ENCODE results near the gene ARHGAP15.

Gene ARHGAP15

DNA sequence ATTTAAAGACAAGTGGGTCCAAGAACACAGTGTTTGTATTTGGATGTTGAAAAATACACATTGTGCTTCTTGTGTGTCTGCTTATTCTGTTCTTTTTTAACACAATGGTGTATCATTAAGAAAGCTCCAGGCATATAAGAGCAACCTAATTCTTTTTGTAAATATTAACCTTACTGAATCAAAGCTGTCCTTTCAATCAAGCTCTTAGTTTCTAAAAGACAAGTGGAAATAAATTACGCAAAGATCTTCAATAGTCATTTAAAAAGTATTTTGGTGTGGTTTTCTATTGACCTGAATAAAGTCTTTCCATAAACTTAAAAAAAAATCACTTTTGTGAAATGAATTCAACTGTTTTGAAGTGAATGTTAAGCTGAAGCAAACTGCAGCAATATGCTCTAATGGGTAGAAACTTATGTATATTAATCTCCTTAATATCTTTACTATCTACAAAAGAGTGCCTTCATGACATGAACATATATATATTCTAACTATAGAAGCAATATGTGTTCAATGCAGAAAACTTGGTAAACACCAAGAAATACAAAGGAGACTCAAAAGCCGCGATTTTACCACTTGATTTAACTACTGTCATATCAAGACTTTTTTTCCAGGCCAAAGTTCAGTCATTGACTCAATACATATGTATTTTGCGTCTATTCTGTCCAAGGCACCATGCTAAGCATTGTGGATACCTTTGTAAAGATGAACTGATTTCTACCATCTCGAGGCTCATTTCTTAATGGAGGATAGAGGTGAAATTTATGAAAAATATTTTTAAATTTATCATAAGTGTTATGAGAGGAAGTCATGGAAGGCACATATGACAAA is 97.7 kb downstream of the ARHGAP15 start:
- no peak overlapping the region for H3K4me3 ChIP-seq (ENCODE audit: insufficient read length, low read depth)
- no peak for DNase-seq (ENCODE audit: low read depth, low spot score)
- TF ChIP-seq SUZ12 (IDR thresholded peaks at IDR 0.05; ENCODE audit: extremely low read depth, insufficient read depth, insufficient read length) (no peak), ZNF274 (IDR thresholded peaks at IDR 0.05; ENCODE audit: low read depth, low read length) (no peak), YY1 (IDR thresholded peaks at IDR 0.05; ENCODE audit: insufficient read depth, insufficient read length) (no peak)
- H3K9ac ChIP-seq (ENCODE audit: insufficient read length, low read depth): no peak overlapping the region
- no peaks in the 10 kb centered on the region for H3K9me3 ChIP-seq (ENCODE audit: insufficient read depth, low read length)
- H3K4me1 ChIP-seq (ENCODE audit: insufficient read depth, insufficient read length): no peaks in the 10 kb centered on the region
- H3K27me3 ChIP-seq (ENCODE audit: insufficient read depth, insufficient read length): no peaks in the 10 kb centered on the region
- no peaks in the 10 kb centered on the region for H3K36me3 ChIP-seq (ENCODE audit: insufficient read depth, insufficient read length, low read length)

DNA sequence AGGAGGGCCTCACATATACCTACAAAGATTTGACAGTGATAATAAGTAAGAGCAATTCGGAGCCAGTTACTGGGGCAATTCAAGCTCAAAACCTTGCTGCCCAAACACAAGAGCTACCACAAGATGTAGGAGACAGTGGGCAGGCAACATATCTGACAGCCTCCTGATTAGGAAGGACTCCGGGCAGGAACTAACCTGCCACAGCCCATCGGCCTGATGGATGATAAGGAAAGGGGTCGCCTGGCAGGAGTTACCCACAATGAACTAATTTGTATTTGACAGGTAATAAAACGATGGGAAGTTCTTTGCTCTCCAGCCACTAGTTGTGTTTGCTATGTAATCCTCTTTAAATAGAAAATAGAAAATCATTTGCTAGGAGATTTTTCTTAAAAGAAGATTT is 100.2 kb downstream of the ARHGAP15 start:
- H3K9ac ChIP-seq (ENCODE audit: insufficient read length, low read depth): no peak overlapping the region

DNA sequence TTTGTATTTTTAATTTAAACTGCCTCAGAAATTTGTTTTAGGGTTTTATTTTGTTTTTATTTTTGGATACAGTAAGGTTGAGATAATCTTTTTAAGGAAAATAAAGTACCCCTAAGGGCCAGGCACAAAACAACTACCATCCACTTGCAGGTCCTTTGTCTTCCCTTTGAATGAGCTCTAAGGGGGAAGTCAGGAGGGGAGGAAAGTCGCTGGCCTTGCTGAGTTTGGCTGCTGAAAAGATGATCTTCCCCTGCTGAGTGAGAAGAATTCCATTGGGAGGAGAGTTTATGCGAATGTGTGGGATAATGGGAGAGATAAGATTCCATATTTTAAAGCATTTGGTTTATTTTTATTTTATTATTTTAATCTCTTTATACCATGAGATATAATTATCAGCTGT is 100.7 kb downstream of the ARHGAP15 start:
- TF ChIP-seq YY1 (IDR thresholded peaks at IDR 0.05; ENCODE audit: insufficient read depth, insufficient read length): no peak
- TF ChIP-seq ZNF274 (IDR thresholded peaks at IDR 0.05; ENCODE audit: low read depth, low read length): no peak
- no peak for TF ChIP-seq SUZ12 (IDR thresholded peaks at IDR 0.05; ENCODE audit: extremely low read depth, insufficient read depth, insufficient read length)
- H3K9ac ChIP-seq (ENCODE audit: insufficient read length, low read depth): no peak overlapping the region
- peak; percentile 70 for DNase-seq (ENCODE audit: low read depth, low spot score)

More for the DNA sequence above, 100.2 kb downstream of the ARHGAP15 start:
- Histone ChIP-seq H3K4me1 (ENCODE audit: insufficient read depth, insufficient read length) (no peaks in the 10 kb centered on the region), H3K9me3 (ENCODE audit: insufficient read depth, low read length) (no peaks in the 10 kb centered on the region), H3K4me3 (ENCODE audit: insufficient read length, low read depth) (no peak overlapping the region), H3K36me3 (ENCODE audit: insufficient read depth, insufficient read length, low read length) (no peaks in the 10 kb centered on the region), H3K27me3 (ENCODE audit: insufficient read depth, insufficient read length) (no peaks in the 10 kb centered on the region)
- TF ChIP-seq ZNF274 (IDR thresholded peaks at IDR 0.05; ENCODE audit: low read depth, low read length): no peak
- TF ChIP-seq SUZ12 (IDR thresholded peaks at IDR 0.05; ENCODE audit: extremely low read depth, insufficient read depth, insufficient read length): no peak
- no peak for TF ChIP-seq YY1 (IDR thresholded peaks at IDR 0.05; ENCODE audit: insufficient read depth, insufficient read length)
- no peak for DNase-seq (ENCODE audit: low read depth, low spot score)

DNA sequence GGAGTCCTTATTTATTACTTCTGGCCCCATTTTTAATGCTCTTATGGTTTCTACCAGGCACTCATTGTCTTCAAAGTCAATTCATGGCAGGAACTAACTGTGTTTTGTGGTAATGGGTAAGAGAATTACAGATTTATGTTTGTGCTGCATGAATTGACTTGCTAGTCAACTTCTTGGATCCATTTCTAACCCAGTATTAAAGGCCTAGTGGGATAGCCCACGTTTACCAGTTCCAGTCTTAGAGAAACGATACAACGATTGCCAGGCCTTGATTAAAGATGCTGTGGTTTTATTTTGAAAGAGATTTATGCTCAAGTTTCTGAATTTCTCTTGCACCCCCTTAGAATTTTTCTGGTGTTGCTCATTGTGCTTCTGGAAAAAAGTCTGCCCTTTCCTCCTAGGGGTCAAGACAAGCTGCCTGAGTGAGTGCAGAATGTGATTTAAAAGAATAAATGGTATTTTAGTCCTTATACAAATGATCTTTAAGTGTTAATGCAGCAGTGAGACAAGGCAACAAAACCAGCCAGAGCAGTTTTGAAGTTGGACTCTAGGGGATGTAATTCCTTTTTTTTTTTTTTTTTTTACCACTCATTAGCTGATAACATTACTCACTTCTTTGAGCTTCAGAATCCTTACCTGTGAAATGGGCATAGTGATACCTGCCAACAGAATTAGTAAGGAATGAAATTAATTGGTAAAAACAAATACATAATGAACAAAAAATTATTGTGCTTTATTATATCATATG is 101.5 kb downstream of the ARHGAP15 start:
- Histone ChIP-seq H3K4me1 (ENCODE audit: insufficient read depth, insufficient read length) (no peaks in the 10 kb centered on the region), H3K36me3 (ENCODE audit: insufficient read depth, insufficient read length, low read length) (no peaks in the 10 kb centered on the region), H3K9ac (ENCODE audit: insufficient read length, low read depth) (no peak overlapping the region), H3K27me3 (ENCODE audit: insufficient read depth, insufficient read length) (no peaks in the 10 kb centered on the region), H3K9me3 (ENCODE audit: insufficient read depth, low read length) (no peaks in the 10 kb centered on the region), H3K4me3 (ENCODE audit: insufficient read length, low read depth) (no peak overlapping the region)
- TF ChIP-seq YY1 (IDR thresholded peaks at IDR 0.05; ENCODE audit: insufficient read depth, insufficient read length) (no peak), ZNF274 (IDR thresholded peaks at IDR 0.05; ENCODE audit: low read depth, low read length) (no peak), SUZ12 (IDR thresholded peaks at IDR 0.05; ENCODE audit: extremely low read depth, insufficient read depth, insufficient read length) (no peak)
- no peak for DNase-seq (ENCODE audit: low read depth, low spot score)

More for the DNA sequence above, 100.7 kb downstream of the ARHGAP15 start:
- Histone ChIP-seq H3K27me3 (ENCODE audit: insufficient read depth, insufficient read length) (no peaks in the 10 kb centered on the region), H3K4me1 (ENCODE audit: insufficient read depth, insufficient read length) (no peaks in the 10 kb centered on the region), H3K36me3 (ENCODE audit: insufficient read depth, insufficient read length, low read length) (no peaks in the 10 kb centered on the region), H3K9me3 (ENCODE audit: insufficient read depth, low read length) (no peaks in the 10 kb centered on the region), H3K4me3 (ENCODE audit: insufficient read length, low read depth) (no peak overlapping the region)

DNA sequence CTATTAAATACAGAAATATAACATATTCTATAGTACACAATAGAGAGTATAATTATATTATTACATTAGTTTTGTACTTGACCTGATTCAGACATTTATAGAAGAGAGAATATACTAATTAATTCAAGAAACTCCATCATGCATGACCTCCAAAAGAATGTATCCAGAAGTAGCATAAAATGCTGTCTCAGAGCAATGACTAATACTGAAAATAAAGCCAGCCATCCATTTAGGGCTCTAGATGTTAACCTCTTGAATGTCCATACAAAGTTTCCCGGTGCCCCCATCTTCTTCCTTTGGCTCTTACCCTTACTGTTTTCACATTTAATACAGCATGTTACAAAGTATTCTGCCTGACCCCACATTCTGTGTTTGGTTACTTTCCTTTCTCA is 102.0 kb downstream of the ARHGAP15 start:
- no peaks in the 10 kb centered on the region for H3K36me3 ChIP-seq (ENCODE audit: insufficient read depth, insufficient read length, low read length)
- no peak for TF ChIP-seq SUZ12 (IDR thresholded peaks at IDR 0.05; ENCODE audit: extremely low read depth, insufficient read depth, insufficient read length)
- TF ChIP-seq ZNF274 (IDR thresholded peaks at IDR 0.05; ENCODE audit: low read depth, low read length): no peak
- no peak for TF ChIP-seq YY1 (IDR thresholded peaks at IDR 0.05; ENCODE audit: insufficient read depth, insufficient read length)

DNA sequence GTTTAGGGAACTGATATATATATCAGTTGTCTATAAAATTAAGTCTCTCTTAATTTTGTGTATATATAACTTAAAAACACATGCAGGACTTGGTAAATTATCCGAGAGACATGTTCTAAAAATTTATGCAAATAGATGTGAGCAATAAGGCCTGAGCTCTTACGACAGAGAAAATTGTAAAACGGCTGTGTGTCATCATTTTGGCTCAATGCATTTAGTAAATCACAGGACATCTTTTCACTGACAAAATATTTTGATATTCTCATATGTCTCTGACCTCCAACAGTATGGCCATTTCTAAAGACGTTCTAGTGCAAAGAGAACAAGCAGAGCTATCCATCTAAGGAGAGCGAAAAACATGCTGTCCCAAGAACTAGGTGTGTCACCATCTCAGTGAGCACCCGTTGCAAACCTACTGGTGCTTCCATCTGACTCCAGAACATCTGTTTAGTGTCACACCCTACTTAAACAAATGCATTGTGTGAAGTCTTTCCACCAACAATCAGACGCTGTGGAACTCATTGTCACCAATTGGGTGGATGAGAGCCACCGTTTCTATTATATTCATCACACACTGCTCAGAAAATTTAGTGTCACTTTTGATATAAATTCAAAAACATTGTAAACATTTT is 108.0 kb downstream of the ARHGAP15 start:
- DNase-seq (ENCODE audit: low read depth, low spot score): no peak
- Histone ChIP-seq H3K36me3 (ENCODE audit: insufficient read depth, insufficient read length, low read length) (no peaks in the 10 kb centered on the region), H3K27me3 (ENCODE audit: insufficient read depth, insufficient read length) (no peaks in the 10 kb centered on the region), H3K4me1 (ENCODE audit: insufficient read depth, insufficient read length) (no peaks in the 10 kb centered on the region), H3K9ac (ENCODE audit: insufficient read length, low read depth) (no peak overlapping the region), H3K4me3 (ENCODE audit: insufficient read length, low read depth) (no peak overlapping the region), H3K9me3 (ENCODE audit: insufficient read depth, low read length) (no peaks in the 10 kb centered on the region)
- TF ChIP-seq ZNF274 (IDR thresholded peaks at IDR 0.05; ENCODE audit: low read depth, low read length) (no peak), SUZ12 (IDR thresholded peaks at IDR 0.05; ENCODE audit: extremely low read depth, insufficient read depth, insufficient read length) (no peak), YY1 (IDR thresholded peaks at IDR 0.05; ENCODE audit: insufficient read depth, insufficient read length) (no peak)

More for the DNA sequence above, 102.0 kb downstream of the ARHGAP15 start:
- DNase-seq (ENCODE audit: low read depth, low spot score): no peak
- no peak overlapping the region for H3K9ac ChIP-seq (ENCODE audit: insufficient read length, low read depth)
- H3K9me3 ChIP-seq (ENCODE audit: insufficient read depth, low read length): no peaks in the 10 kb centered on the region
- H3K27me3 ChIP-seq (ENCODE audit: insufficient read depth, insufficient read length): no peaks in the 10 kb centered on the region
- H3K4me3 ChIP-seq (ENCODE audit: insufficient read length, low read depth): no peak overlapping the region
- H3K4me1 ChIP-seq (ENCODE audit: insufficient read depth, insufficient read length): no peaks in the 10 kb centered on the region

Data from NT2/D1 (cell line).